ENCODE results near the gene CDPF1.
"Not testable (repeated sequence)": the region's sequence is repeated elsewhere in the genome, so short reads cannot be mapped to it uniquely, and the experiment has no call there.

- not testable (repeated sequence) for TF ChIP-seq ZNF124 (CRISPR knock-in tag; IDR thresholded peaks at IDR 0.05); AGO1 (IDR thresholded peaks at IDR 0.05; ENCODE audit: low read depth, low read length, poor library complexity, severe bottlenecking); THAP11 (CRISPR knock-in tag; IDR thresholded peaks at IDR 0.05); SIN3A (IDR thresholded peaks at IDR 0.05; ENCODE audit: borderline replicate concordance, low read depth, low read length); ZSCAN31 (CRISPR knock-in tag; IDR thresholded peaks at IDR 0.05; ENCODE audit: low read depth); TAF1 (CRISPR knock-in tag; IDR thresholded peaks at IDR 0.05); CBX2 (IDR thresholded peaks at IDR 0.05; ENCODE audit: low read depth, low read length); CBX2 (CRISPR knock-in tag; IDR thresholded peaks at IDR 0.05; ENCODE audit: low read depth); HNF1A (IDR thresholded peaks at IDR 0.05; ENCODE audit: low read depth); HNF1A (CRISPR knock-in tag; IDR thresholded peaks at IDR 0.05; ENCODE audit: borderline replicate concordance); ZNF687 (CRISPR knock-in tag; IDR thresholded peaks at IDR 0.05); EP300 (IDR thresholded peaks at IDR 0.05; ENCODE audit: low read depth in 2 of 2, low read length in 2 of 2); EP300 (CRISPR knock-in tag; IDR thresholded peaks at IDR 0.05; ENCODE audit: borderline replicate concordance); ZNF781 (CRISPR knock-in tag; IDR thresholded peaks at IDR 0.05; ENCODE audit: borderline replicate concordance, not compliant biosample characterization); HOXA5 (CRISPR knock-in tag; IDR thresholded peaks at IDR 0.05); HNF4A (CRISPR knock-in tag; IDR thresholded peaks at IDR 0.05)
- TF ChIP-seq, protein P1, sequence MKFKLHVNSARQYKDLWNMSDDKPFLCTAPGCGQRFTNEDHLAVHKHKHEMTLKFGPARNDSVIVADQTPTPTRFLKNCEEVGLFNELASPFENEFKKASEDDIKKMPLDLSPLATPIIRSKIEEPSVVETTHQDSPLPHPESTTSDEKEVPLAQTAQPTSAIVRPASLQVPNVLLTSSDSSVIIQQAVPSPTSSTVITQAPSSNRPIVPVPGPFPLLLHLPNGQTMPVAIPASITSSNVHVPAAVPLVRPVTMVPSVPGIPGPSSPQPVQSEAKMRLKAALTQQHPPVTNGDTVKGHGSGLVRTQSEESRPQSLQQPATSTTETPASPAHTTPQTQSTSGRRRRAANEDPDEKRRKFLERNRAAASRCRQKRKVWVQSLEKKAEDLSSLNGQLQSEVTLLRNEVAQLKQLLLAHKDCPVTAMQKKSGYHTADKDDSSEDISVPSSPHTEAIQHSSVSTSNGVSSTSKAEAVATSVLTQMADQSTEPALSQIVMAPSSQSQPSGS (CRISPR knock-in tag; IDR thresholded peaks at IDR 0.05), result not testable (repeated sequence)
Measured at GRCh38 chr22:46265627-46266026, 15.5 kb upstream of the CDPF1 start.

All from HepG2 (cell line).